PC-3 (cell line): ENCODE results near the gene EMC8. TPM values are rescaled to one million over a fixed set of nuclear protein-coding genes. Genes with fewer than 3 reads are reported as not detected.

ENCODE experiments used
- ATAC-seq: fragments of 200-7000 bp; cut with Tn5 transposase; 2 replicates; pipeline ENCODE4 v1.9.1; 2020; ENCODE audit warnings: mild to moderate bottlenecking, moderate library complexity
- BruUV-seq: library from RNA; stranded (reverse); fragments of 400-500 nt; replicated peaks from 2 replicates; lab custom pipeline; 2021; lab: Mats Ljungman, UMichigan
- CTCF ChIA-PET: fragments of 300-600 bp; sonication (Branson Sonifier 250); formaldehyde crosslinking; loops from one replicate; lab custom pipeline; 2022; ENCODE audit warnings: antibody characterized with exemption; lab: Charles Lee
- POLR2A ChIA-PET: fragments of 300-600 bp; sonication (Branson Sonifier 250); formaldehyde crosslinking; loops from one replicate; lab custom pipeline; 2022; ENCODE audit warnings: antibody characterized with exemption; ENCODE audit not compliant: unreplicated experiment; lab: Charles Lee
- DNase-seq: peaks from one replicate; pipeline ENCODE4 v3.0.0-alpha.2; 2015
- H2AFZ ChIP-seq: fragments of 300-600 bp; sonication (generic); 2 replicates; pipeline ENCODE4 v1.6.0; 2016; ENCODE audit warnings: antibody characterized with exemption, low read length
- H3F3A ChIP-seq: fragments of 300-600 bp; sonication (generic); one replicate; pipeline ENCODE4 v1.6.0; 2017; ENCODE audit warnings: antibody characterized with exemption, low read length, control low read depth, mild to moderate bottlenecking; ENCODE audit not compliant: unreplicated experiment
- H3K27ac ChIP-seq: fragments of 300-600 bp; sonication (generic); 2 replicates; pipeline ENCODE4 v1.5.1; 2016; ENCODE audit warnings: mild to moderate bottlenecking, low read length
- H3K27me3 ChIP-seq: fragments of 300-600 bp; sonication (generic); 2 replicates; pipeline ENCODE4 v1.6.1; 2016; ENCODE audit warnings: low read length, mixed read lengths
- H3K36me3 ChIP-seq: fragments of 300-600 bp; sonication (generic); 2 replicates; pipeline ENCODE4 v1.6.1; 2016; ENCODE audit warnings: low read depth, mixed run types, low read length, mixed read lengths
- H3K4me1 ChIP-seq: fragments of 300-600 bp; sonication (generic); 2 replicates; pipeline ENCODE4 v1.5.1; 2016; ENCODE audit warnings: low read length; ENCODE audit not compliant: insufficient read depth
- H3K4me2 ChIP-seq: fragments of 300-600 bp; sonication (generic); 2 replicates; pipeline ENCODE4 v1.6.0; 2016; ENCODE audit warnings: low read length
- H3K4me3 ChIP-seq: fragments of 300-600 bp; sonication (generic); 2 replicates; pipeline ENCODE4 v1.5.1; 2016; ENCODE audit warnings: mild to moderate bottlenecking, low read length, mixed read lengths
- H3K79me2 ChIP-seq: fragments of 300-600 bp; sonication (generic); 2 replicates; pipeline ENCODE4 v1.6.1; 2017; ENCODE audit warnings: low read length, mixed read lengths
- H3K9ac ChIP-seq: fragments of 300-600 bp; sonication (generic); 2 replicates; pipeline ENCODE4 v1.6.0; 2016; ENCODE audit warnings: mild to moderate bottlenecking, low read length
- H3K9me2 ChIP-seq: fragments of 300-600 bp; sonication (generic); replicated peaks from 2 replicates; pipeline ENCODE4 v1.6.1; 2016; ENCODE audit warnings: mixed run types, low read length, mixed read lengths
- H3K9me3 ChIP-seq: fragments of 300-600 bp; sonication (generic); 2 replicates; pipeline ENCODE4 v1.6.1; 2016; ENCODE audit warnings: low read length, mixed read lengths
- H4K20me1 ChIP-seq: fragments of 300-600 bp; sonication (generic); 2 replicates; pipeline ENCODE4 v1.6.1; 2016; ENCODE audit warnings: low read length, mixed read lengths
- EZH2 ChIP-seq: fragments of 300-600 bp; sonication (generic); IDR thresholded peaks from one replicate; pipeline ENCODE4 v1.6.1; 2017; ENCODE audit warnings: antibody characterized with exemption, mild to moderate bottlenecking, low read length; ENCODE audit not compliant: unreplicated experiment
- EZH2phosphoT487 ChIP-seq: fragments of 300-600 bp; sonication (generic); IDR thresholded peaks from 2 replicates; pipeline ENCODE4 v1.6.1; 2018; ENCODE audit warnings: mild to moderate bottlenecking, antibody characterized with exemption, low read length, borderline replicate concordance
- intact Hi-C: fragments of 100-400 bp; cut with micrococcal nuclease; formaldehyde crosslinking; loops from 2 replicates; pipeline ENCODE4 v1.9.0; 2023
- total RNA-seq: library from RNA; depleted of rRNA; stranded (reverse); fragments of >200 nt; gene quantifications from 2 replicates; pipeline ENCODE4 v1.2.3, GENCODE V29; 2014
- TF ChIP-seq, protein P1 (sequence below): fragments of 300-600 bp; sonication (generic); conservative IDR thresholded peaks from 2 replicates; pipeline ENCODE4 v1.5.1; 2017; ENCODE audit warnings: antibody characterized with exemption, low read depth, mild to moderate bottlenecking, low read length

Gene EMC8
- total RNA-seq, 1 experiment from 2014 or later, result 46.1 TPM

DNA sequence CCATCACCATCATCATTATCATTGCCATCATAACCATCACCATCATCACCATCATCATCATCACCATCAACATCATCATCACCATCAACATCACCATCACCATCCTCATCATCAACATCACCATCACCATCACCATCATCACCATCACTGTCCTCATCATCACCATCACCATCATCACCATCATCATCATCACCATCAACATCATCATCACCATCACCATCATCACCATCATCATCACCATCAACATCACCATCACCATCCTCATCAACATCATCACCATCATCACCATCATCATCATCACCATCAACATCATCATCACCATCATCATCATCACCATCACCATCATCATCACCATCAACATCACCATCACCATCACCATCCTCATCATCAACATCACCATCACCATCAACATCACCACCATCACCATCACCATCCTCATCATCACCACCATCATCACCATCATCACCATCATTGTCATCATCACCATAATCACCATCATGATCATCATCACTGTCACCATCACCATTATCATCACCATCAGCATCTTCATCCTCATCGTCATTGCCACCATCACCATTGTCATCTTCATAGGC lies 24.1 kb upstream of the EMC8 start:
- TF ChIP-seq EZH2phosphoT487 (no peak), EZH2 (no peak)
- TF ChIP-seq, protein P1, sequence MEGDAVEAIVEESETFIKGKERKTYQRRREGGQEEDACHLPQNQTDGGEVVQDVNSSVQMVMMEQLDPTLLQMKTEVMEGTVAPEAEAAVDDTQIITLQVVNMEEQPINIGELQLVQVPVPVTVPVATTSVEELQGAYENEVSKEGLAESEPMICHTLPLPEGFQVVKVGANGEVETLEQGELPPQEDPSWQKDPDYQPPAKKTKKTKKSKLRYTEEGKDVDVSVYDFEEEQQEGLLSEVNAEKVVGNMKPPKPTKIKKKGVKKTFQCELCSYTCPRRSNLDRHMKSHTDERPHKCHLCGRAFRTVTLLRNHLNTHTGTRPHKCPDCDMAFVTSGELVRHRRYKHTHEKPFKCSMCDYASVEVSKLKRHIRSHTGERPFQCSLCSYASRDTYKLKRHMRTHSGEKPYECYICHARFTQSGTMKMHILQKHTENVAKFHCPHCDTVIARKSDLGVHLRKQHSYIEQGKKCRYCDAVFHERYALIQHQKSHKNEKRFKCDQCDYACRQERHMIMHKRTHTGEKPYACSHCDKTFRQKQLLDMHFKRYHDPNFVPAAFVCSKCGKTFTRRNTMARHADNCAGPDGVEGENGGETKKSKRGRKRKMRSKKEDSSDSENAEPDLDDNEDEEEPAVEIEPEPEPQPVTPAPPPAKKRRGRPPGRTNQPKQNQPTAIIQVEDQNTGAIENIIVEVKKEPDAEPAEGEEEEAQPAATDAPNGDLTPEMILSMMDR, result no peak
- DNase-seq (no peak), ATAC-seq (no peak)
- Histone ChIP-seq H3K9me3 (no peaks in the 10 kb centered on the region), H3K4me1 (no peaks in the 10 kb centered on the region), H3K4me2 (no peak overlapping the region), H3K79me2 (no peaks in the 10 kb centered on the region), H3K9me2 (no peaks in the 10 kb centered on the region), H3K27ac (no peak overlapping the region), H3K27me3 (peaks cover 30% of the 10 kb centered on the region), H3F3A (no peaks in the 10 kb centered on the region), H4K20me1 (no peaks in the 10 kb centered on the region), H3K9ac (no peak overlapping the region), H2AFZ (no peak overlapping the region), H3K36me3 (no peaks in the 10 kb centered on the region), H3K4me3 (no peak overlapping the region)
- POLR2A ChIA-PET, result no interaction called here
- CTCF ChIA-PET, result no interaction called here
- BruUV-seq, result no TSS peak
- intact Hi-C loops, result loop anchor here (10.0 kb wide), 1 partner anchor 71 kb away; the partner anchor contains the start of gene IRF8

DNA sequence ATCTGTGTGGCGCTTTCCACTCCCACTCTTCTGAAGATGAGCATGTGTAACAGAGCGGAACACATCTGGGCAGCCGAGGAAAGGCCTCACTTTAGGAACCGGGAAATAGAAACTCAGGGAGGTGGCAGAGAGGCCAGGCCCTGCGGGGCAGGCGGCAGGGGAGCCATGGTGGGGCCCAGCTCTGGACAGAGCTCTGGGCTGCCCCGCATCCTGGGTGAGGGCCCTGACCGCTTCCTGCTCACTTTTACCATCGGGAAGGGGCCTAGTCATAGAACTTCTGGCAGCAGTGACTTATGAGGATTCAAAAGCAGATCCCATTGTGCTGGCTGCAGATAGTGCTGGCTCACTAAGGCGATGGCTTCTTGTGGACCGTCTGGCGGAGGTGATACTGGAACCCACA lies 22.8 kb upstream of the EMC8 start:
- POLR2A ChIA-PET, result no interaction called here
- Histone ChIP-seq H3K27ac (no peak overlapping the region), H3K9ac (no peak overlapping the region), H3K4me2 (no peak overlapping the region), H3K4me1 (no peaks in the 10 kb centered on the region), H3F3A (no peaks in the 10 kb centered on the region), H2AFZ (no peak overlapping the region), H3K9me3 (no peaks in the 10 kb centered on the region), H3K27me3 (peaks cover 18% of the 10 kb centered on the region), H3K4me3 (no peak overlapping the region), H3K9me2 (no peaks in the 10 kb centered on the region), H3K36me3 (no peaks in the 10 kb centered on the region), H4K20me1 (no peaks in the 10 kb centered on the region), H3K79me2 (no peaks in the 10 kb centered on the region)
- ATAC-seq (no peak), DNase-seq (no peak)
- TF ChIP-seq EZH2, result no peak
- TF ChIP-seq EZH2phosphoT487, result no peak
- TF ChIP-seq, protein P1, result no peak
- CTCF ChIA-PET, result interaction anchor here (0.6 to 1.3 kb wide), 2 partner anchors 165 to 194 kb away, joined by 8 to 10 read pairs; no protein-coding TSS in a partner anchor
- BruUV-seq, result no TSS peak
- intact Hi-C loops, result loop anchor here (10.0 kb wide), 1 partner anchor 73 kb away; the partner anchor contains the start of gene IRF8
